GM21423 (cell line): ENCODE results near the gene PHC2.

Experiments
- ATAC-seq: cut with Tn5 transposase; IDR thresholded peaks from one replicate; pipeline ENCODE4 v1.9.1; 2021; ENCODE audit warnings: mild to moderate bottlenecking, moderate library complexity; ENCODE audit not compliant: unreplicated experiment

PHC2 gene

GRCh38 chr1:33430692-33431593 lies at the start of gene PHC2:
PHC2 (minus strand) TSS chr1:33431095; CDS start chr1:33375539, 55,556 bp downstream.
- ATAC-seq, result peak; percentile 87

- no peak for ATAC-seq
These were observed 46.6 kb upstream of the PHC2 start for GRCh38 chr1:33477451-33477850.

- no peak for ATAC-seq
These were observed 43.0 kb upstream of the PHC2 start for GRCh38 chr1:33473900-33474299.

- peak; percentile 90 for ATAC-seq
These were observed 41.5 kb upstream of the PHC2 start, which contains the start of gene ZSCAN20 for GRCh38 chr1:33472269-33472980. ZSCAN20 (plus strand) TSS chr1:33472645; CDS start chr1:33479289, 6,644 bp downstream.

GRCh38 chr1:33471416-33471815 lies 40.5 kb upstream of the PHC2 start:
- ATAC-seq, result no peak

- ATAC-seq, result peak; percentile 30
These were observed 39.7 kb upstream of the PHC2 start for GRCh38 chr1:33470495-33471012.

GRCh38 chr1:33469691-33470090 lies 38.8 kb upstream of the PHC2 start:
- no peak for ATAC-seq

- no peak for ATAC-seq
These were observed 38.1 kb upstream of the PHC2 start for GRCh38 chr1:33468967-33469366.

GRCh38 chr1:33468531-33468930 lies 37.6 kb upstream of the PHC2 start:
- no peak for ATAC-seq

GRCh38 chr1:33468011-33468410 lies 37.1 kb upstream of the PHC2 start:
- ATAC-seq, result no peak

- no peak for ATAC-seq
These were observed 35.3 kb upstream of the PHC2 start for GRCh38 chr1:33466159-33466558.

GRCh38 chr1:33465316-33465715 lies 34.4 kb upstream of the PHC2 start:
- no peak for ATAC-seq

- no peak for ATAC-seq
These were observed 33.7 kb upstream of the PHC2 start for GRCh38 chr1:33464552-33464951.

- ATAC-seq, result no peak
These were observed 31.7 kb upstream of the PHC2 start for GRCh38 chr1:33462405-33463164.

GRCh38 chr1:33460947-33461629 lies 30.2 kb upstream of the PHC2 start:
- peak; percentile 72 for ATAC-seq

- no peak for ATAC-seq
These were observed 29.2 kb upstream of the PHC2 start for GRCh38 chr1:33460144-33460543.

GRCh38 chr1:33459691-33460090 lies 28.8 kb upstream of the PHC2 start:
- no peak for ATAC-seq

GRCh38 chr1:33456502-33456886 lies 25.6 kb upstream of the PHC2 start:
- no peak for ATAC-seq

GRCh38 chr1:33455539-33456501 lies 24.9 kb upstream of the PHC2 start:
- no peak for ATAC-seq
